GM12873 (cell line): ENCODE measurements around the gene MDH2.

Experiments
- TF ChIP-seq, protein P1 (sequence below): IDR thresholded peaks from 2 replicates; pipeline ENCODE4 v1.5.1; 2012; ENCODE audit warnings: low read depth, mild to moderate bottlenecking, moderate library complexity, low read length, control low read depth; ENCODE audit not compliant: insufficient read depth; ENCODE audit errors: missing control alignments

The MDH2 gene

DNA sequence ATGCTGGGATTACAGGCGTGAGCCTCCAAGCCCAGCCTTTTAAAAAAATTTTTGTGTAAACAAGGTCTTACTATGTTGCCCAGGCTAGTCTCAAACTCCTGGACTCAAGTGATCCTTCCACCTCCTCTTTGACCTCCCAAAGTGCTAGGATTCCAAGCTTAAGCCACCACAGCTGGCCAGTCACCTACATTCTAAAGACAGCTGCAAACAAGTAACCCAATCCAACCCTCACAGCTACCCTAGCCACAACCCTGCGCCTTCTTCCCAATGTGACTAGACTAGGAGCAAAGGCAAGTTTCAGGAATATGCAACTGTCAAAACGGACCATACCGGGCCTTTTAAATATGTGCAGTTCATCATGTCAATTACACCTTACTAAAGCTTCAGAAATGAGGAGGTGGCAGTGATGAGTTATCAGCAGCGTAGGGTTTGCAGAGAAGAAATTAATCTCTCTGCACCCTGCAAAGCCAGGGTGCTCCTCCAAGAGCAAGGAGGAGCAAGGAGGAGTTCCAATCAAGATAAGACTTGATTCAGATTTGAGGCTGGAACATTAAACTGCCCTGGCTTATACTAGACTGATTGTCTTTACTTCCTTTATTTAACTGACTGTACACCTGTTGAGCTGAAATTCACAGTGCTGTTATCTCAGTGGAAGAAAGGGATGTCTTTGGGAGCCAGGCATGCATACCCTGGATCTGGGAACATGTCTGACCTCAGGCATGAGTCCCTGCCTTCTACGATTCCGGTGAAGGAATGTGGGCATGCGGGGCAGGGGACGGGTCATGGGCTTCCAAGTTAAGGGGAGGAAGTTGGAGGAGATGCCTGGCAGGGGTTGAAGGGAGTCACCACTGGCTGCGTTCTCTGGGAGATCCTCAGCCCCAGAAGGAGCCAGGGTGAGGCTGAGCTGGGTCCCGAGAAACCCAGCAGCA lies 38.0 kb upstream of the MDH2 start:
- TF ChIP-seq, protein P1, sequence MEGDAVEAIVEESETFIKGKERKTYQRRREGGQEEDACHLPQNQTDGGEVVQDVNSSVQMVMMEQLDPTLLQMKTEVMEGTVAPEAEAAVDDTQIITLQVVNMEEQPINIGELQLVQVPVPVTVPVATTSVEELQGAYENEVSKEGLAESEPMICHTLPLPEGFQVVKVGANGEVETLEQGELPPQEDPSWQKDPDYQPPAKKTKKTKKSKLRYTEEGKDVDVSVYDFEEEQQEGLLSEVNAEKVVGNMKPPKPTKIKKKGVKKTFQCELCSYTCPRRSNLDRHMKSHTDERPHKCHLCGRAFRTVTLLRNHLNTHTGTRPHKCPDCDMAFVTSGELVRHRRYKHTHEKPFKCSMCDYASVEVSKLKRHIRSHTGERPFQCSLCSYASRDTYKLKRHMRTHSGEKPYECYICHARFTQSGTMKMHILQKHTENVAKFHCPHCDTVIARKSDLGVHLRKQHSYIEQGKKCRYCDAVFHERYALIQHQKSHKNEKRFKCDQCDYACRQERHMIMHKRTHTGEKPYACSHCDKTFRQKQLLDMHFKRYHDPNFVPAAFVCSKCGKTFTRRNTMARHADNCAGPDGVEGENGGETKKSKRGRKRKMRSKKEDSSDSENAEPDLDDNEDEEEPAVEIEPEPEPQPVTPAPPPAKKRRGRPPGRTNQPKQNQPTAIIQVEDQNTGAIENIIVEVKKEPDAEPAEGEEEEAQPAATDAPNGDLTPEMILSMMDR, result no peak

DNA sequence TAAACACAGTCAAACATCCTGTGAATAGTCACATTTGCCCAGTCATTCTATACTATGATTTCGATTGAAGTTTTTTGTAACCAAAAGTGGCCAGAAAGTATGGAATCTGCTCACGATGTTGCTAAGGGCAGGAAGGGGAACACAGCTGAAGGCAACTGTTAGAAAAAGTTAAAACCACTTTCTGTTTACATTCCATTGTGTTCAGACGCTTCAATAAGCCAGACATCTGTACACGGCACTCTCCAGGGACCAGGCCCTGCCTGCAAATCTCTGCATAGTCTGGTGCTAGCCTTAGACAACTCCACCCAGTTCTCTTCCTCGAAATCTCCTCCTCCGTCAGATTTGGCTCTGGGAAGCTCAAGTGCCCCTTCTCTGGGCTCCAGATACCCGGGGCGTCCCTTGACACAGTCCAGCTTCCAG lies 36.5 kb upstream of the MDH2 start:
- TF ChIP-seq, protein P1, result no peak

DNA sequence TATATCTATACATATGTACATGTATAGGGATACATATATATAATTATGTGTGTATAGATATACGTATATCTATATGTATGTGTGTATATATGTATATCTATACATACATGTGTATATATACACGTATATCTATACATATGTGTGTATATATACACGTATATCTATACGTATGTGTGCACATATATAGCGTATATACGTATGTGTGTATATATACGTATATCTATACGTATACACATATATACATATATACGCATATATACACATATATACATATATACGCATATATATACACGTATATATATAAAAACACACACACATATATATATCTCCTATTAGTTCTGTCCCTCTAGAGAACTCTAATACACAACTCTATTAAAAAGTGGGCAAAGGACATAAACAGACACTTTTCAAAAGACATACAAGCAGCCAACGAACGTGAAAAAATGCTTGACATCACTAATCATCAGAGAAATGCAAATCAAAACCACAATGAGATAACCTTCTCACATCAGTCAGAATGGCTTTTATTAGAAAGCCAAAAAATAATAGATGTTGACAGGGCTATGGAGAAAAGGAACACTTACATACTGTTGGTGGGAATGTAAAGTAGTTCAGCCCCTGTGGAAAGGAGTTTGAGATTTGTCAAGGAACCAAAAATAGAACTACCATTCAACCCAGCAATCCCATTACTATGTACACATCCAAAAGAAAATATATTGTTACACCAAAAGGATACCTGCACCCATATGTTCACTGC lies 31.5 kb upstream of the MDH2 start:
- TF ChIP-seq, protein P1, result no peak

DNA sequence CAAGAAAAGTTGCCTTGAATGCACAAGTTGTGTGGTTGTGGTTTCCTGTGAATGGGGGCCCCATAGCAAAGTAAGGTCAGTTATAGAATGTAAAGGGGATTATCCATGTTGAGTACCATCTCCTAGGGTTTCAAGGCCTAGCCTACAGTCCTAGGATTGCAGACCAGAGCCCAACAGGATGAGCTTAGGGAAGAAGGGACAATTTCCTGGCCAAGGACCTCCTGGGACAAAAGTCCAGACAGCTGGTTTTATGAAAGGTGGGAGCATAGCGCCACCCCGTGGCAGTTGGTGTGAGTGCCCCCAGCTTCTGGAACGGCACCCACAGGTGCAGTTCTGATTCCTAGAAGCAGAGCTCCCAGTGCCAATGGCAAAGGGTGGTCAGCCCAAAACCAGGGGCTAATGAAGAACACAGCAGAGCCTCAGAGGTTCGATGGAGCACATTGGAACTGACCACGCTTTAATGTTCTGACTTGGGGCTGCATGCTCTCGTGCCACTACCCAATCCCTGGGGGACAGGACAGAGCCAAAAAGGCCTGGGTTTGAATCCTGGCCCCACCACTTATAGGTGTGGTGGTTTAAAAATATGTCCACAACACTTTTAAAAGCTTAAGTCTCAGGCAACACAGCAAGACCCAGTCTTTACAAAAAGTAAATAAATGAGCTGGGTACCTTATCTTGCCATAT lies 27.7 kb upstream of the MDH2 start:
- TF ChIP-seq, protein P1, result peak; percentile 95

DNA sequence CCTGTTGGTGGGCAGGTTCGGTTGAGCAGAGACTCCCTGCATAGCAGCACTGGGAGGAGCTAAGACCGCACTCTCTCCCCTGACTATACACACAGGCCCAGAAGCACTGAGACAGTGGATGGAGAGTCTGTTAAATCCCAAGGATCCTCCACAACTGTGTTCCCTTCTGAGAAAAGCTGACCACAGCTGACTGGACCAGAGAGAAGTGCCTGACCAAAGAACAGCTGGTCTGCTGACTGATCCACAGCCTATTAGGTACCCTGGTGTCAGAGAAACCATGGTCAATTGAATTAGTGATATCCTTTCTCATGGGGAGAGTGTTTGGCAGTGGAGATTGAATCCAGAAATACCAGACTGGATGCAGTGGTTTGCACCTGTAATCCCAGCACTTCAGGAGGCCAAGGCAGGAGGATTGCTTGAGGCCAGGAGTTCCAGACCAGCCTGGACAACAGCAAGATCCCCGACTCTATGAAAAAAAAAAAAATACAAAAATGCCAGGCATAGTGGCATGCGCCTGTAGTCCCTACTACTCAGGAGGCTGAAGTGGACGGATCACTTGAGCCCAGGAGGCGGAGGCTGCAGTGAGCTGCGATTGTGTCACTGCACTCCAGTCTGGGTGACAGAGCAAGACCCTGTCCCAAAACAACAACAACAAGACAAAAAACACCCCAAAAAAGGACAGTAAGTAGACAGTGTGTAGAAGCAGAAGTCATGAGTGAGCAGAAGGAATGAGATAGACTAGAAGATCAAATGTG lies 25.7 kb upstream of the MDH2 start:
- TF ChIP-seq, protein P1, result no peak

DNA sequence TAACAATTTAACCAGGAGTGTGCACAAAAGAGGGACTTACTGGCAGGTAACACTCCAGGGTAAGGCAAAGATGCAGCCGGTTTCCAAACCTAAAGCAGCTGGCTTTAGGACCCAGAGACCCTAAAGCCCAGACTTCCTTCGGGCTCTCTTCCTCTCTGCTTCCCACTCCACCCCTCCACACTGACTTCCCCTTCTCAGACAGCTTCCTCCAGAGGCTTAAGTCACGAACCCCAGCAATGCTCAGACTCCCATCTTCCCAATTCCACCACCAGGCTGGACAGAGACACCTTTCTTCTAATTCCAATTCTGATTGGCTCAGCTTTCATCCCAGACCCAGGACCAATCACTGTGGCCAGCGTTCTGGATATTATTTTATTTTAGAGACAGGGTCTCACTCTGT lies 24.9 kb upstream of the MDH2 start:
- TF ChIP-seq, protein P1, result no peak
